NT2/D1 (cell line): ENCODE measurements around the gene PHC2.

Source experiments
- DNase-seq: peaks from one replicate; pipeline ENCODE4 v3.0.0-alpha.2; 2011; ENCODE audit warnings: low read depth, low spot score
- H3K27me3 ChIP-seq: 2 replicates; pipeline ENCODE4 v1.6.0; 2011; ENCODE audit warnings: mild to moderate bottlenecking; ENCODE audit not compliant: insufficient read length, insufficient read depth
- H3K36me3 ChIP-seq: 2 replicates; pipeline ENCODE4 v1.6.1; 2011; ENCODE audit warnings: mild to moderate bottlenecking, low read length, mixed read lengths; ENCODE audit not compliant: insufficient read depth, insufficient read length
- H3K4me1 ChIP-seq: 2 replicates; pipeline ENCODE4 v1.5.1; 2011; ENCODE audit not compliant: insufficient read depth, insufficient read length
- H3K4me3 ChIP-seq: 2 replicates; pipeline ENCODE4 v1.5.1; 2011; ENCODE audit warnings: low read depth; ENCODE audit not compliant: insufficient read length
- H3K9ac ChIP-seq: 2 replicates; pipeline ENCODE4 v1.6.0; 2011; ENCODE audit warnings: low read depth; ENCODE audit not compliant: insufficient read length
- H3K9me3 ChIP-seq: 2 replicates; pipeline ENCODE4 v1.5.1; 2011; ENCODE audit warnings: mild to moderate bottlenecking, low read length; ENCODE audit not compliant: insufficient read depth
- SUZ12 ChIP-seq: IDR thresholded peaks from 2 replicates; pipeline ENCODE4 v1.6.1; 2011; ENCODE audit not compliant: insufficient read length, insufficient read depth; ENCODE audit errors: extremely low read depth
- YY1 ChIP-seq: IDR thresholded peaks from 2 replicates; pipeline ENCODE4 v1.6.1; 2011; ENCODE audit not compliant: insufficient read length, insufficient read depth
- ZNF274 ChIP-seq: IDR thresholded peaks from 2 replicates; pipeline ENCODE4 v1.6.1; 2011; ENCODE audit warnings: mild to moderate bottlenecking, low read depth, low read length

The PHC2 gene

DNA sequence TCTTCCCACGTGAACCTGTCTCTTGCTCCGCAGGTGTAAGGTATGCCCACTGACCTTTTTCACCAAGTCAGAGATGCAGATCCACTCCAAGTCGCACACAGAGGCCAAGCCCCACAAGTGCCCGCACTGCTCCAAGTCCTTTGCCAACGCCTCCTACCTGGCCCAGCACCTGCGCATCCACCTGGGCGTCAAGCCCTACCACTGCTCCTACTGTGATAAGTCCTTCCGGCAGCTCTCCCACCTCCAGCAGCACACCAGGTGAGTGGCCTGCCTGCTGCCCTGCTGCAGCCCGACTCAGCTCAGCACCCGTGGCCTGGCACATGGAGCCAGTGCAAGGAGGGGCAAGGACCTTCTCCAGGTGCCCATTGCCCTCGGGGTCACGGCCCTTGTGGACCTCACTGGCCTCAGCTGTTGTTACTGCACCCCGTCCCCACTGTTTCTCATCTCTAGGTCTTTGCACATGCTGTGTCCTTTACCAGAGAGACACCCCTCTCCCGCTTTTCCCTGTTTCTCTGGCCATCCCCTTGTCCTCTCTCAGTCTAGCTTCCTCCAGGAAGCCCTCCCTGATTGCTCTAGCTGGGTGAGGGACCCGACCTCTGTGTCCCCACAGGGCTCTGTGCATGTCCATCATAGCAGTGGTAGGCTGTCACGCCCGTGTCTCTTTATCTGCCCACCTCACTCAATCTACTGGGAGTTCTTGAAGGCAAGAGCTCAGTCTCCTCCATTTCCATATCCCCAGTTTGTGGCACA, 149.2 kb downstream of the PHC2 start:
- no peak for DNase-seq
- H3K4me1 ChIP-seq: no peaks in the 10 kb centered on the region
- H3K9me3 ChIP-seq: no peaks in the 10 kb centered on the region
- no peak overlapping the region for H3K9ac ChIP-seq
- no peak overlapping the region for H3K4me3 ChIP-seq
- TF ChIP-seq YY1 (no peak), SUZ12 (no peak), ZNF274 (no peak)
- peaks cover 80% of the 10 kb centered on the region for H3K36me3 ChIP-seq
- H3K27me3 ChIP-seq: no peaks in the 10 kb centered on the region

DNA sequence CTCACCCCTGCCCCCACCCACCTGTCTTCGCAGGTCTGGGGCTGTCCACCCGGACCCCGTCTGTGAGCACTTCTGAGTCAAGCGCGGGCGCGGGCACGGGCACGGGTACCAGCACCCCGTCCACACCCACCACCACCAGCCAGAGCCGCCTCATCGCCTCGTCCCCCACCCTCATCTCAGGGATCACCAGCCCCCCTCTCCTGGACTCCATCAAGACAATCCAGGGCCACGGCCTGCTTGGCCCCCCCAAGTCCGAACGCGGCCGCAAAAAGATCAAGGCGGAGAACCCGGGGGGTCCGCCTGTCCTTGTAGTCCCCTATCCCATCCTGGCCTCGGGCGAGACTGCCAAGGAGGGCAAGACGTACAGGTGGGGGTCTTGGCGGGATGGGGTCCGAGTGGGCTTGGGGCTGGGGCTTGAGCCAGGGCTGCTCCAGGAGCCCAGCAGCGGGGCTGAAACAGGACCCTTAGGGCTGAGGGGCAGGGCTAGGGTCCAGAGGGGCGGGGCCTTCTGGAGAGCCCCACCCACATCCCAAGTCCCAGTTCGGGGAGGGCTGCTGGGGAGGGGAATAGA, 150.7 kb downstream of the PHC2 start:
- H3K36me3 ChIP-seq: peaks cover 86% of the 10 kb centered on the region
- TF ChIP-seq ZNF274 (no peak), YY1 (no peak), SUZ12 (no peak)
- DNase-seq: no peak
- no peak overlapping the region for H3K9ac ChIP-seq
- no peaks in the 10 kb centered on the region for H3K4me1 ChIP-seq
- no peaks in the 10 kb centered on the region for H3K9me3 ChIP-seq
- no peaks in the 10 kb centered on the region for H3K27me3 ChIP-seq
- no peak overlapping the region for H3K4me3 ChIP-seq

DNA sequence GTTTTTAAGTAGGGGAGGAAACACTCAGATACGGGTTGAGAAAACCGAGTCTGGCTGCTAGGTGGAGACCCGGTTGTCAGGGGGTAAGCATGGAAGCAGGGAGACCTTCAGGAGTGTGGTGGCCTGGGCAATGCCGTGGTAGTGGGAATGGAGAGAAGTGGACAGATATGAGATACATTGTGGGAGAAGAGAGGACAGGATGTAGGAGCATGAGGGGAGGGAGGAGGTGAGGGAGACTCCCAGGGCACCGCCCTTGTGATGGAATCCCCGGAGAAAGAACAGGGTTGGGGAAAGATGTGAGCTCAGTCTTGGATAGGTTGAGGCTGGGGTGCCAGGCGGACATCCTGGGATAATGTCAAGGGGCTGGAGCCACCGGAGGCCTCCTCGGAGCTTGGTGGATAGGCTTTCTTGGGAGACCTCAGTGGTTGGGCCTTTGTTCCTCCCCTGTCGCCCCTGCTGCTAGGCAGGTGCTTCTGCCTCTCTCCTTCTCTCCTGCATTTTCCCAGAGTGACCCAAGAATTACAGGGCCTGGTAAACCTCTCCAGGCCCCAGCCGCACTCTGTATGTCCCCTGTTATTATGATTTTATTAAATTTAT, 153.3 kb downstream of the PHC2 start:
- Histone ChIP-seq H3K36me3 (peaks cover 76% of the 10 kb centered on the region), H3K4me3 (no peak overlapping the region), H3K27me3 (no peaks in the 10 kb centered on the region), H3K4me1 (peaks cover 2% of the 10 kb centered on the region), H3K9me3 (no peaks in the 10 kb centered on the region), H3K9ac (no peak overlapping the region)
- DNase-seq: no peak
- TF ChIP-seq SUZ12: no peak
- no peak for TF ChIP-seq ZNF274
- no peak for TF ChIP-seq YY1

DNA sequence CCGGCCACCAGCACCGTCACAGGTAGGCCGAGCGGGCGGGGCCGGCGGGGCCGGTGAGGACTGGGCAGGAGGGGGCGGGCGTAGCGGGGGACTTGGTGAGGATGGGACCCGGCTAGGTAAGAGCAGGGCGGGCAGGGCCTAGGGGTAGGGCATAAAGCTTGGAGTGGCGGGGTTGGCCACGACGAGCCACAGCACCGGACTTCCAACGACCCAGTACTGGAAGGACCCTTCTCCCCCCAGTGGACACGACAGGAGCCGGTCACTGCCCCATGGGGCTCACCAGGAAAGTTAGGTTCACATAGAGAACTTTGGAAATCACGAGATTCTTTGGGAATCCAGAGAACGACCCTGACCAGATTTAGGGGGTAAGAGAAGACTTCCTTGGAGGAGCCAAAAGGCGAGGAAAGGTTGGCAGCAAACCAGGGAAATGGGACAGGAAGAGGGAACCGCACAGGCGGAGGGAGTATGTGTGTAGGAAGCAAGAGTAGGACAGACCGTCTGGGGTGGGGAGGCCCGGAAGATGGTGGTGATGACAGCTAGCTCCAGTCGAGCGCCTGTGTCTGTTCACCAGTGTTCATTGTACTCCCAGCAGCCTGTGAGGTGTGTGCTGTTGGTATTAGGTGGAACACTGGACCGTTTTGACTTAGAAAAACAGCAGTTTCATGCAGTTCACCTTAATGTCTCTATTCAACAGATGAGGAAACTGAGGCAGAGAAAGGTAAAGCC, 154.2 kb downstream of the PHC2 start:
- Histone ChIP-seq H3K4me1 (peaks cover 2% of the 10 kb centered on the region), H3K9me3 (no peaks in the 10 kb centered on the region), H3K36me3 (peaks cover 80% of the 10 kb centered on the region), H3K27me3 (no peaks in the 10 kb centered on the region), H3K9ac (no peak overlapping the region), H3K4me3 (no peak overlapping the region)
- TF ChIP-seq SUZ12: no peak
- TF ChIP-seq ZNF274: no peak
- TF ChIP-seq YY1: no peak
- no peak for DNase-seq

DNA sequence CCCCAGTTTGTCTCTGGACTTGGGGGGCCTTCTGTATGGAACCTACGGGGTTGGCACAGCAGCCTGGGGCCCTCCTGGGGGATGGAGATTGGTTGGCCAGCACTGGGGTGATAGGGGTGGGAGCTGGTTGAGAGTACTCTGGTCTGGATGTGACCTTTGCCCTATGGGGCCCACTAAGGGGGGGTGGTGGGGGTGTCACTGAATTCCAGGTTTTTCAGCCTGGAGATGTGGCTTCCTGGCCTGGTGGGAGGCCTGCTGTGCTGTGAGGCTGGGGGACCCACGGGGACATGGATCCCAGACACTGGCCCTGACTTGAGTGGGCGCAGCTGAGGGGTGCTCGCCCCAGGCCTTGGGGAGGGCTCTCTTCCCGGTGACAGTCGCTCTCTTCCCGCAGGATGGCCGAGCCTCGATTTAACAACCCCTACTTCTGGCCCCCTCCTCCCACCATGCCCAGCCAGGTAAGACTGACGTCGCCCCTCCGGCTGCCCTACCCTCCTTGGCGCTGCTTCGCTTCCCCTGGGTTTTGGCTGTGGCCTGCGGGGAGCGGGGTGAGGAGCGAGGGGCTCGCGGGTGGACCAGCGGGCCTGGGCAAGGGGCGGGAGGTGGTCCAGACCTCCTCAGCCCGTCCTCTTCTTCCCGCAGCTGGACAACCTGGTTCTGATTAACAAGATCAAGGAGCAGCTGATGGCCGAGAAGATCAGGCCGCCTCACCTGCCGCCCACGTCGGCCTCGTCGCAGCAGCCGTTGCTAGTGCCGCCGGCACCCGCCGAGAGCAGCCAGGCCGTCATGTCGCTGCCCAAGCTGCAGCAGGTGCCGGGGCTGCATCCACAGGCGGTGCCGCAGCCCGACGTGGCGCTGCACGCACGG, 155.0 kb downstream of the PHC2 start:
- H3K4me1 ChIP-seq: peaks cover 4% of the 10 kb centered on the region
- H3K4me3 ChIP-seq: no peak overlapping the region
- TF ChIP-seq YY1 (no peak), ZNF274 (no peak), SUZ12 (no peak)
- H3K9ac ChIP-seq: no peak overlapping the region
- H3K9me3 ChIP-seq: no peaks in the 10 kb centered on the region
- peaks cover 80% of the 10 kb centered on the region for H3K36me3 ChIP-seq
- DNase-seq: no peak
- H3K27me3 ChIP-seq: no peaks in the 10 kb centered on the region

DNA sequence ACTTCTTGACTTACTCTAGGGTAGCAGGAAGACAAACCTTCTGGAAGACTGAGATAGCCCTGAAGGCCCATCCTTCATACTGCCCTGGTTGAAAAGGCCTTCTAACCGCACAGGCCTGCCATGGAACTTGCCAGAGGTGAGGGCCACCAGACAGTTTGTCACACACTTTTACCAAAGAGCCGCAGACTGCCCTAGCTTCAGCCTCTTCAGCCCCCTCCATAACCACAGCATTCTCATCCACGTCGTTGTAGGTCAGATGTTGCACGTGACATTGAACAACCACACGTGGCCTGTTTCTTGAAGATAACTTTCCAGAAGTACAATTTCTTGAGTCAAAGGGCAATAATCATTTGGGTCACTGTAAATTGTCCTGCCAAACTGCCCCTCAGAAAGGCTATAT, 155.7 kb downstream of the PHC2 start:
- H3K27me3 ChIP-seq: no peaks in the 10 kb centered on the region
- no peaks in the 10 kb centered on the region for H3K9me3 ChIP-seq
- H3K9ac ChIP-seq: no peak overlapping the region
- no peak for DNase-seq
- H3K4me1 ChIP-seq: peaks cover 6% of the 10 kb centered on the region
- peaks cover 80% of the 10 kb centered on the region for H3K36me3 ChIP-seq
- no peak overlapping the region for H3K4me3 ChIP-seq
- TF ChIP-seq YY1 (no peak), SUZ12 (no peak), ZNF274 (no peak)
